Measurements from ENCODE around the gene PRDX5.

PRDX5 gene

GRCh38 chr11:64355078-64355940 is 37.4 kb downstream of the PRDX5 start (continued):
- no peak for TF ChIP-seq ELK4 (IDR thresholded peaks at IDR 0.05; ENCODE audit: borderline replicate concordance, low read depth, low read length)
- TF ChIP-seq ZBTB21 (tag by site-specific recombination; IDR thresholded peaks at IDR 0.05) = no peak
- TF ChIP-seq ZNF501 (tag by site-specific recombination; IDR thresholded peaks at IDR 0.05) = 0 out of 2 replicates have a peak, but pooled peaks have one; percentile 25
- TF ChIP-seq PRDM1 (tag by site-specific recombination; IDR thresholded peaks at IDR 0.05) = no peak
- no peak for TF ChIP-seq ZNF610 (tag by site-specific recombination; IDR thresholded peaks at IDR 0.05; ENCODE audit: borderline replicate concordance)
- TF ChIP-seq ZSCAN23 (tag by site-specific recombination; IDR thresholded peaks at IDR 0.05) = no peak
- TF ChIP-seq GLIS1 (tag by site-specific recombination; IDR thresholded peaks at IDR 0.05) = peak; percentile 86
- TF ChIP-seq ZNF24 (tag by site-specific recombination; IDR thresholded peaks at IDR 0.05) = no peak
- TF ChIP-seq ZNF692 (tag by site-specific recombination; IDR thresholded peaks at IDR 0.05) = peak; percentile 47; the same call in 1 of the 2 replicates
- TF ChIP-seq ZNF558 (tag by site-specific recombination; IDR thresholded peaks at IDR 0.05) = no peak
- no peak for TF ChIP-seq ZFP37 (tag by site-specific recombination; IDR thresholded peaks at IDR 0.05)
- no peak for TF ChIP-seq SETDB1 (IDR thresholded peaks at IDR 0.05; ENCODE audit: insufficient read length, low read length)
- no peak for TF ChIP-seq ZNF292 (tag by site-specific recombination; IDR thresholded peaks at IDR 0.05; ENCODE audit: borderline replicate concordance, low read depth)
- no peak for TF ChIP-seq ZNF214 (tag by site-specific recombination; IDR thresholded peaks at IDR 0.05; ENCODE audit: borderline replicate concordance)
- no peak for TF ChIP-seq SCRT2 (tag by site-specific recombination; IDR thresholded peaks at IDR 0.05)
- peak; percentile 90 for TF ChIP-seq ZNF423 (tag by site-specific recombination; IDR thresholded peaks at IDR 0.05)
- peak; percentile 53; the same call in 1 of the 2 replicates for TF ChIP-seq ZFP69B (tag by site-specific recombination; IDR thresholded peaks at IDR 0.05)
- TF ChIP-seq, protein P1, sequence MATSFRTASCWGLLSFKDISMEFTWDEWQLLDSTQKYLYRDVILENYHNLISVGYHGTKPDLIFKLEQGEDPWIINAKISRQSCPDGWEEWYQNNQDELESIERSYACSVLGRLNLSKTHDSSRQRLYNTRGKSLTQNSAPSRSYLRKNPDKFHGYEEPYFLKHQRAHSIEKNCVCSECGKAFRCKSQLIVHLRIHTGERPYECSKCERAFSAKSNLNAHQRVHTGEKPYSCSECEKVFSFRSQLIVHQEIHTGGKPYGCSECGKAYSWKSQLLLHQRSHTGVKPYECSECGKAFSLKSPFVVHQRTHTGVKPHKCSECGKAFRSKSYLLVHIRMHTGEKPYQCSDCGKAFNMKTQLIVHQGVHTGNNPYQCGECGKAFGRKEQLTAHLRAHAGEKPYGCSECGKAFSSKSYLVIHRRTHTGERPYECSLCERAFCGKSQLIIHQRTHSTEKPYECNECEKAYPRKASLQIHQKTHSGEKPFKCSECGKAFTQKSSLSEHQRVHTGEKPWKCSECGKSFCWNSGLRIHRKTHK (tag by site-specific recombination; IDR thresholded peaks at IDR 0.05) = no peak
- TF ChIP-seq, protein P2, sequence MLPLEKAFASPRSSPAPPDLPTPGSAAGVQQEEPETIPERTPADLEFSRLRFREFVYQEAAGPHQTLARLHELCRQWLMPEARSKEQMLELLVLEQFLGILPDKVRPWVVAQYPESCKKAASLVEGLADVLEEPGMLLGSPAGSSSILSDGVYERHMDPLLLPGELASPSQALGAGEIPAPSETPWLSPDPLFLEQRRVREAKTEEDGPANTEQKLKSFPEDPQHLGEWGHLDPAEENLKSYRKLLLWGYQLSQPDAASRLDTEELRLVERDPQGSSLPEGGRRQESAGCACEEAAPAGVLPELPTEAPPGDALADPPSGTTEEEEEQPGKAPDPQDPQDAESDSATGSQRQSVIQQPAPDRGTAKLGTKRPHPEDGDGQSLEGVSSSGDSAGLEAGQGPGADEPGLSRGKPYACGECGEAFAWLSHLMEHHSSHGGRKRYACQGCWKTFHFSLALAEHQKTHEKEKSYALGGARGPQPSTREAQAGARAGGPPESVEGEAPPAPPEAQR (tag by site-specific recombination; IDR thresholded peaks at IDR 0.05) = no peak
- TF ChIP-seq KLF8 (tag by site-specific recombination; IDR thresholded peaks at IDR 0.05) = 0 out of 2 replicates have a peak, but pooled peaks have one; percentile 17
- no peak for TF ChIP-seq SCRT1 (tag by site-specific recombination; IDR thresholded peaks at IDR 0.05; ENCODE audit: borderline replicate concordance)
- TF ChIP-seq OSR2 (tag by site-specific recombination; IDR thresholded peaks at IDR 0.05) = no peak
- TF ChIP-seq ZNF148 (tag by site-specific recombination; IDR thresholded peaks at IDR 0.05; ENCODE audit: borderline replicate concordance) = no peak
- TF ChIP-seq YY2 (tag by site-specific recombination; IDR thresholded peaks at IDR 0.05) = no peak
- TF ChIP-seq GFI1B (tag by site-specific recombination; IDR thresholded peaks at IDR 0.05) = no peak
- peak; percentile 13; the same call in 1 of the 2 replicates for TF ChIP-seq ZNF449 (tag by site-specific recombination; IDR thresholded peaks at IDR 0.05)
- no peak for TF ChIP-seq ZNF473 (tag by site-specific recombination; IDR thresholded peaks at IDR 0.05)
- TF ChIP-seq ZNF624 (tag by site-specific recombination; IDR thresholded peaks at IDR 0.05) = no peak
- TF ChIP-seq KLF7 (tag by site-specific recombination; IDR thresholded peaks at IDR 0.05; ENCODE audit: borderline replicate concordance) = no peak
- no peak for TF ChIP-seq TCF7L2 (IDR thresholded peaks at IDR 0.05; ENCODE audit: borderline replicate concordance, low read depth, low read length)

Data from HEK293 (cell line).